ENCODE data around the gene AHCYL1.

DNA sequence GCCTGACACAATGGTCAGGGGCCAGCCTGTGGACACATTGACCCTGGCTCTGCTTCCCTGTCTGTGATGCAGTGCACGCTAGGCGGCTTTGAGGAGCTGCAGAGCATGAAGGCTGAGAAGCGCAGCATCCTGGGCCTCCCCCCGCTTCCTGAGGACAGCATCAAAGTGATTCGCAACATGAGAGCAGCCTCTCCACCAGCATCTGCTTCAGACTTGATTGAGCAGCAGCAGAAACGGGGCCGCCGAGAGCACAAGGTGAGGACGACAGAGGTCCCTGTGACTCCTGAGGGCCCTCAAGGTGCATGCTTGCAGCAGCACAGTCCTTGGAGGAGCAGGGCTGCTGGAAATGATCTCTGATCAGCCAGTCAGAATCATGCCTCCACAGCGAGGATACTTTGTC is 58.5 kb downstream of the AHCYL1 start:
- TF ChIP-seq EZH2 (IDR thresholded peaks at IDR 0.05; ENCODE audit: borderline replicate concordance) = no peak
- TF ChIP-seq, protein P1, sequence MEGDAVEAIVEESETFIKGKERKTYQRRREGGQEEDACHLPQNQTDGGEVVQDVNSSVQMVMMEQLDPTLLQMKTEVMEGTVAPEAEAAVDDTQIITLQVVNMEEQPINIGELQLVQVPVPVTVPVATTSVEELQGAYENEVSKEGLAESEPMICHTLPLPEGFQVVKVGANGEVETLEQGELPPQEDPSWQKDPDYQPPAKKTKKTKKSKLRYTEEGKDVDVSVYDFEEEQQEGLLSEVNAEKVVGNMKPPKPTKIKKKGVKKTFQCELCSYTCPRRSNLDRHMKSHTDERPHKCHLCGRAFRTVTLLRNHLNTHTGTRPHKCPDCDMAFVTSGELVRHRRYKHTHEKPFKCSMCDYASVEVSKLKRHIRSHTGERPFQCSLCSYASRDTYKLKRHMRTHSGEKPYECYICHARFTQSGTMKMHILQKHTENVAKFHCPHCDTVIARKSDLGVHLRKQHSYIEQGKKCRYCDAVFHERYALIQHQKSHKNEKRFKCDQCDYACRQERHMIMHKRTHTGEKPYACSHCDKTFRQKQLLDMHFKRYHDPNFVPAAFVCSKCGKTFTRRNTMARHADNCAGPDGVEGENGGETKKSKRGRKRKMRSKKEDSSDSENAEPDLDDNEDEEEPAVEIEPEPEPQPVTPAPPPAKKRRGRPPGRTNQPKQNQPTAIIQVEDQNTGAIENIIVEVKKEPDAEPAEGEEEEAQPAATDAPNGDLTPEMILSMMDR (IDR thresholded peaks at IDR 0.05; ENCODE audit: poor library complexity) = no peak
- TF ChIP-seq EZH2phosphoT487 (IDR thresholded peaks at IDR 0.05; ENCODE audit: low read depth, severe bottlenecking, unreplicated experiment) = no peak

Data from hepatocyte (in vitro differentiated cells).